ENCODE measurements around the gene MVB12A. TPM values are rescaled to one million over a fixed set of nuclear protein-coding genes. Genes with fewer than 3 reads are reported as not detected.

Gene MVB12A
- total and polyA plus RNA-seq, 2 donors = 25.7 to 66.4 TPM

Other genes with a start within 250 kb of the MVB12A start
- 10.9 TPM for gene USE1, start 204.7 kb upstream of the MVB12A start, total RNA-seq
- gene USE1, start 204.7 kb upstream of the MVB12A start, polyA plus RNA-seq = 39.8 TPM
- gene OCEL1, start 193.8 kb upstream of the MVB12A start, total RNA-seq = 5.8 TPM
- gene OCEL1, start 193.8 kb upstream of the MVB12A start, polyA plus RNA-seq = 28.4 TPM
- gene NR2F6, start 174.1 kb upstream of the MVB12A start, total RNA-seq = 19.9 TPM
- gene NR2F6, start 174.1 kb upstream of the MVB12A start, polyA plus RNA-seq = 36.8 TPM
- gene USHBP1, start 155.3 kb upstream of the MVB12A start, total RNA-seq = 6.0 TPM
- 6.6 TPM for gene USHBP1, start 155.3 kb upstream of the MVB12A start, polyA plus RNA-seq
- gene BABAM1, start 152.6 kb upstream of the MVB12A start, total RNA-seq = 46.2 TPM
- 78.2 TPM for gene BABAM1, start 152.6 kb upstream of the MVB12A start, polyA plus RNA-seq
- 0.26 TPM for gene ANKLE1, start 138.1 kb upstream of the MVB12A start, total RNA-seq
- gene ANKLE1, start 138.1 kb upstream of the MVB12A start, polyA plus RNA-seq = 0.66 TPM
- 6.8 TPM for gene ABHD8, start 116.6 kb upstream of the MVB12A start, total RNA-seq
- 20.0 TPM for gene ABHD8, start 116.6 kb upstream of the MVB12A start, polyA plus RNA-seq
- 6.1 TPM for gene MRPL34, start 114.2 kb upstream of the MVB12A start, total RNA-seq
- gene MRPL34, start 114.2 kb upstream of the MVB12A start, polyA plus RNA-seq = 146 TPM
- gene DDA1, start 110.5 kb upstream of the MVB12A start, total RNA-seq = 8.0 TPM
- 66.1 TPM for gene DDA1, start 110.5 kb upstream of the MVB12A start, polyA plus RNA-seq
- 4.1 TPM for gene ANO8, start 85.2 kb upstream of the MVB12A start, total RNA-seq
- 5.8 TPM for gene ANO8, start 85.2 kb upstream of the MVB12A start, polyA plus RNA-seq
- 11.2 TPM for gene GTPBP3, start 82.5 kb upstream of the MVB12A start, total RNA-seq
- gene GTPBP3, start 82.5 kb upstream of the MVB12A start, polyA plus RNA-seq = 15.9 TPM
- gene PLVAP, start 42.7 kb upstream of the MVB12A start, total RNA-seq = 23.6 TPM
- 289 TPM for gene PLVAP, start 42.7 kb upstream of the MVB12A start, polyA plus RNA-seq
- gene CCDC194, start 25.9 kb upstream of the MVB12A start, total RNA-seq = not detected
- gene CCDC194, start 25.9 kb upstream of the MVB12A start, polyA plus RNA-seq = not detected
- gene BST2, start 14.4 kb upstream of the MVB12A start, total RNA-seq = 11.5 TPM
- gene BST2, start 14.4 kb upstream of the MVB12A start, polyA plus RNA-seq = 103 TPM
- gene TMEM221, start 28.6 kb downstream of the MVB12A start, total RNA-seq = 0.53 TPM
- gene TMEM221, start 28.6 kb downstream of the MVB12A start, polyA plus RNA-seq = 0.82 TPM
- gene NXNL1, start 40.9 kb downstream of the MVB12A start, total RNA-seq = not detected
- gene NXNL1, start 40.9 kb downstream of the MVB12A start, polyA plus RNA-seq = not detected
- gene SLC27A1, start 50.5 kb downstream of the MVB12A start, total RNA-seq = 14.8 TPM
- 21.1 TPM for gene SLC27A1, start 50.5 kb downstream of the MVB12A start, polyA plus RNA-seq
- gene PGLS, start 91.6 kb downstream of the MVB12A start, total RNA-seq = 27.2 TPM
- gene PGLS, start 91.6 kb downstream of the MVB12A start, polyA plus RNA-seq = 82.8 TPM
- 31.7 TPM for gene COLGALT1, start 135.6 kb downstream of the MVB12A start, total RNA-seq
- gene COLGALT1, start 135.6 kb downstream of the MVB12A start, polyA plus RNA-seq = 68.6 TPM

Data from urinary bladder (tissue), 2 donors.